GM23338 (cell line): ENCODE data around the gene MTHFD1L.

Experiments
- CREB1 ChIP-seq: fragments of 250-450 bp; sonication (Bioruptor Pico); IDR thresholded peaks from 2 replicates; pipeline ENCODE4 v1.5.0; 2020; ENCODE audit warnings: low read depth, mild to moderate bottlenecking, moderate library complexity
- EZH2 ChIP-seq: fragments of 200-600 bp; sonication (generic); IDR thresholded peaks from one replicate; pipeline ENCODE4 v1.8.0; 2017; ENCODE audit warnings: antibody characterized with exemption, mild to moderate bottlenecking, low read depth; ENCODE audit not compliant: unreplicated experiment
- EZH2phosphoT487 ChIP-seq: fragments of 200-600 bp; sonication (generic); IDR thresholded peaks from one replicate; pipeline ENCODE4 v1.8.1; 2018; ENCODE audit warnings: antibody characterized with exemption; ENCODE audit not compliant: unreplicated experiment
- POLR2AphosphoS5 ChIP-seq: IDR thresholded peaks from 2 replicates; pipeline ENCODE4 v1.6.1; 2016; ENCODE audit warnings: antibody characterized with exemption, low read depth
- ZNF331 ChIP-seq: fragments of 250-450 bp; sonication (Bioruptor Pico); IDR thresholded peaks from 2 replicates; pipeline ENCODE4 v1.5.0; 2020; ENCODE audit warnings: low read depth, mild to moderate bottlenecking, moderate library complexity
- TF ChIP-seq, protein P1 (sequence below), 2 experiments: fragments of 200-600 bp in 1 of 2; sonication (generic) in 1 of 2; conservative IDR thresholded peaks; 2 replicates each; pipeline versions ENCODE4 v1.5.1 to v1.6.1; 2016 to 2017; ENCODE audit warnings: antibody characterized with exemption in 2 of 2, low read depth in 2 of 2, mild to moderate bottlenecking in 2 of 2, moderate library complexity in 1 of 2
- TF ChIP-seq, protein P2 (sequence below): IDR thresholded peaks from one replicate; pipeline ENCODE4 v1.6.1; 2018; ENCODE audit warnings: antibody characterized with exemption; ENCODE audit not compliant: unreplicated experiment

DNA sequence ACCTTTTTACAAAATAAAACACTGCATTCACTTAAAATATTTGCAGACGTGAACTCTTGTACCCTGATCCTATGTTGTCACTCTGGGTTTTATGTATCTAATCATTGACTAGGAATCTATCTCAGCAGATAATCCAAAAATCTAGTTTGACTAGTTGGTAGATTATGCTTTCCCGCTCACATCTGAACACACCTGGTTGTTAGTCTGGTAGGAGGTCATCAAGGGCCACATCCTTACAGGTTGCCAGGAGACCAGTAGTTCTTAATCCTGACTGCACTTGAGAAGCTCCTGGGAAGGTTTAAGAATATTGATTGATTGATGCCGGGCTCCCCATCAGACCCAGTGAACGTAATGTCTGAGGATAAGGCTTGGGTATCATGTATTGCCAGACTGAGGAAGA lies 104.4 kb downstream of the MTHFD1L start:
- TF ChIP-seq, protein P1, sequence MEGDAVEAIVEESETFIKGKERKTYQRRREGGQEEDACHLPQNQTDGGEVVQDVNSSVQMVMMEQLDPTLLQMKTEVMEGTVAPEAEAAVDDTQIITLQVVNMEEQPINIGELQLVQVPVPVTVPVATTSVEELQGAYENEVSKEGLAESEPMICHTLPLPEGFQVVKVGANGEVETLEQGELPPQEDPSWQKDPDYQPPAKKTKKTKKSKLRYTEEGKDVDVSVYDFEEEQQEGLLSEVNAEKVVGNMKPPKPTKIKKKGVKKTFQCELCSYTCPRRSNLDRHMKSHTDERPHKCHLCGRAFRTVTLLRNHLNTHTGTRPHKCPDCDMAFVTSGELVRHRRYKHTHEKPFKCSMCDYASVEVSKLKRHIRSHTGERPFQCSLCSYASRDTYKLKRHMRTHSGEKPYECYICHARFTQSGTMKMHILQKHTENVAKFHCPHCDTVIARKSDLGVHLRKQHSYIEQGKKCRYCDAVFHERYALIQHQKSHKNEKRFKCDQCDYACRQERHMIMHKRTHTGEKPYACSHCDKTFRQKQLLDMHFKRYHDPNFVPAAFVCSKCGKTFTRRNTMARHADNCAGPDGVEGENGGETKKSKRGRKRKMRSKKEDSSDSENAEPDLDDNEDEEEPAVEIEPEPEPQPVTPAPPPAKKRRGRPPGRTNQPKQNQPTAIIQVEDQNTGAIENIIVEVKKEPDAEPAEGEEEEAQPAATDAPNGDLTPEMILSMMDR (conservative IDR thresholded peaks at IDR 0.05; ENCODE audit: low read depth in 2 of 2) = no peak
- TF ChIP-seq EZH2 (no peak), CREB1 (CRISPR knock-in tag) (no peak), EZH2phosphoT487 (no peak), ZNF331 (no peak), POLR2AphosphoS5 (no peak)
- TF ChIP-seq, protein P2, sequence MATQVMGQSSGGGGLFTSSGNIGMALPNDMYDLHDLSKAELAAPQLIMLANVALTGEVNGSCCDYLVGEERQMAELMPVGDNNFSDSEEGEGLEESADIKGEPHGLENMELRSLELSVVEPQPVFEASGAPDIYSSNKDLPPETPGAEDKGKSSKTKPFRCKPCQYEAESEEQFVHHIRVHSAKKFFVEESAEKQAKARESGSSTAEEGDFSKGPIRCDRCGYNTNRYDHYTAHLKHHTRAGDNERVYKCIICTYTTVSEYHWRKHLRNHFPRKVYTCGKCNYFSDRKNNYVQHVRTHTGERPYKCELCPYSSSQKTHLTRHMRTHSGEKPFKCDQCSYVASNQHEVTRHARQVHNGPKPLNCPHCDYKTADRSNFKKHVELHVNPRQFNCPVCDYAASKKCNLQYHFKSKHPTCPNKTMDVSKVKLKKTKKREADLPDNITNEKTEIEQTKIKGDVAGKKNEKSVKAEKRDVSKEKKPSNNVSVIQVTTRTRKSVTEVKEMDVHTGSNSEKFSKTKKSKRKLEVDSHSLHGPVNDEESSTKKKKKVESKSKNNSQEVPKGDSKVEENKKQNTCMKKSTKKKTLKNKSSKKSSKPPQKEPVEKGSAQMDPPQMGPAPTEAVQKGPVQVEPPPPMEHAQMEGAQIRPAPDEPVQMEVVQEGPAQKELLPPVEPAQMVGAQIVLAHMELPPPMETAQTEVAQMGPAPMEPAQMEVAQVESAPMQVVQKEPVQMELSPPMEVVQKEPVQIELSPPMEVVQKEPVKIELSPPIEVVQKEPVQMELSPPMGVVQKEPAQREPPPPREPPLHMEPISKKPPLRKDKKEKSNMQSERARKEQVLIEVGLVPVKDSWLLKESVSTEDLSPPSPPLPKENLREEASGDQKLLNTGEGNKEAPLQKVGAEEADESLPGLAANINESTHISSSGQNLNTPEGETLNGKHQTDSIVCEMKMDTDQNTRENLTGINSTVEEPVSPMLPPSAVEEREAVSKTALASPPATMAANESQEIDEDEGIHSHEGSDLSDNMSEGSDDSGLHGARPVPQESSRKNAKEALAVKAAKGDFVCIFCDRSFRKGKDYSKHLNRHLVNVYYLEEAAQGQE = no peak
